ENCODE data around the gene SCGB1A1.

SCGB1A1 gene

GRCh38 chr11:62388999-62389398 is 29.8 kb upstream of the SCGB1A1 start:
- Histone ChIP-seq H3K27me3 (ENCODE audit: low read length) (no peaks in the 10 kb centered on the region), H3K9me2 (replicated peaks; ENCODE audit: insufficient read depth, low read length) (no peaks in the 10 kb centered on the region), H3F3A (ENCODE audit: insufficient read depth) (no peaks in the 10 kb centered on the region), H4K20me1 (ENCODE audit: low read depth, low read length) (no peaks in the 10 kb centered on the region), H2AFZ (ENCODE audit: low read depth, low read length, severe bottlenecking) (no peak overlapping the region), H3K4me2 (ENCODE audit: low read depth, low read length, poor library complexity, severe bottlenecking) (no peak overlapping the region), H3K4me3 (ENCODE audit: insufficient read depth, low read length, poor library complexity, severe bottlenecking) (no peak overlapping the region), H3K36me3 (ENCODE audit: low read length) (no peaks in the 10 kb centered on the region), H3K9me3 (ENCODE audit: insufficient read depth, low read length) (no peaks in the 10 kb centered on the region), H3K27ac (ENCODE audit: low read depth, low read length) (no peak overlapping the region), H3K79me2 (ENCODE audit: insufficient read depth, low read length) (no peaks in the 10 kb centered on the region), H3K9ac (ENCODE audit: low read length) (no peak overlapping the region)
- TF ChIP-seq CTCF (IDR thresholded peaks at IDR 0.05; ENCODE audit: insufficient read depth, low read length, poor library complexity, severe bottlenecking) (no peak), EZH2phosphoT487 (conservative IDR thresholded peaks at IDR 0.05; ENCODE audit: low read length) (no peak)

GRCh38 chr11:62390237-62390636 is 28.6 kb upstream of the SCGB1A1 start:
- H3K9me2 ChIP-seq (replicated peaks; ENCODE audit: insufficient read depth, low read length) = no peaks in the 10 kb centered on the region

GRCh38 chr11:62390722-62391121 is 28.1 kb upstream of the SCGB1A1 start:
- H3K9me3 ChIP-seq (ENCODE audit: insufficient read depth, low read length) = no peaks in the 10 kb centered on the region
- no peak overlapping the region for H3K4me2 ChIP-seq (ENCODE audit: low read depth, low read length, poor library complexity, severe bottlenecking)
- TF ChIP-seq CTCF (IDR thresholded peaks at IDR 0.05; ENCODE audit: insufficient read depth, low read length, poor library complexity, severe bottlenecking) = no peak
- no peak for TF ChIP-seq EZH2phosphoT487 (conservative IDR thresholded peaks at IDR 0.05; ENCODE audit: low read length)
- no peaks in the 10 kb centered on the region for H3F3A ChIP-seq (ENCODE audit: insufficient read depth)
- no peak overlapping the region for H3K4me3 ChIP-seq (ENCODE audit: insufficient read depth, low read length, poor library complexity, severe bottlenecking)
- H3K9me2 ChIP-seq (replicated peaks; ENCODE audit: insufficient read depth, low read length) = no peaks in the 10 kb centered on the region
- H2AFZ ChIP-seq (ENCODE audit: low read depth, low read length, severe bottlenecking) = no peak overlapping the region
- no peaks in the 10 kb centered on the region for H3K27me3 ChIP-seq (ENCODE audit: low read length)
- H3K27ac ChIP-seq (ENCODE audit: low read depth, low read length) = no peak overlapping the region
- H4K20me1 ChIP-seq (ENCODE audit: low read depth, low read length) = no peaks in the 10 kb centered on the region
- no peaks in the 10 kb centered on the region for H3K79me2 ChIP-seq (ENCODE audit: insufficient read depth, low read length)
- H3K36me3 ChIP-seq (ENCODE audit: low read length) = no peaks in the 10 kb centered on the region
- no peak overlapping the region for H3K9ac ChIP-seq (ENCODE audit: low read length)

More at GRCh38 chr11:62390237-62390636, 28.6 kb upstream of the SCGB1A1 start:
- Histone ChIP-seq H3K27me3 (ENCODE audit: low read length) (no peaks in the 10 kb centered on the region), H4K20me1 (ENCODE audit: low read depth, low read length) (no peaks in the 10 kb centered on the region), H3K9me3 (ENCODE audit: insufficient read depth, low read length) (no peaks in the 10 kb centered on the region), H3F3A (ENCODE audit: insufficient read depth) (no peaks in the 10 kb centered on the region), H3K27ac (ENCODE audit: low read depth, low read length) (no peak overlapping the region), H3K4me2 (ENCODE audit: low read depth, low read length, poor library complexity, severe bottlenecking) (no peak overlapping the region), H2AFZ (ENCODE audit: low read depth, low read length, severe bottlenecking) (no peak overlapping the region), H3K79me2 (ENCODE audit: insufficient read depth, low read length) (no peaks in the 10 kb centered on the region), H3K36me3 (ENCODE audit: low read length) (no peaks in the 10 kb centered on the region), H3K4me3 (ENCODE audit: insufficient read depth, low read length, poor library complexity, severe bottlenecking) (no peak overlapping the region), H3K9ac (ENCODE audit: low read length) (no peak overlapping the region)
- TF ChIP-seq CTCF (IDR thresholded peaks at IDR 0.05; ENCODE audit: insufficient read depth, low read length, poor library complexity, severe bottlenecking) (no peak), EZH2phosphoT487 (conservative IDR thresholded peaks at IDR 0.05; ENCODE audit: low read length) (no peak)
